Ramos (cell line): Measurements from ENCODE around the gene DIO3.

ENCODE experiments used
- in situ Hi-C: fragments of 300-500 bp; cut with MboI; formaldehyde crosslinking; loops from one replicate; pipeline ENCODE4 v1.14.3; 2022; ENCODE audit warnings: low sequenced_read_pairs; ENCODE audit not compliant: unreplicated experiment

Gene DIO3

GRCh38 chr14:101594511-101595148 lies 33.3 kb downstream of the DIO3 start:
- in situ Hi-C loops, result no loop called here

DNA sequence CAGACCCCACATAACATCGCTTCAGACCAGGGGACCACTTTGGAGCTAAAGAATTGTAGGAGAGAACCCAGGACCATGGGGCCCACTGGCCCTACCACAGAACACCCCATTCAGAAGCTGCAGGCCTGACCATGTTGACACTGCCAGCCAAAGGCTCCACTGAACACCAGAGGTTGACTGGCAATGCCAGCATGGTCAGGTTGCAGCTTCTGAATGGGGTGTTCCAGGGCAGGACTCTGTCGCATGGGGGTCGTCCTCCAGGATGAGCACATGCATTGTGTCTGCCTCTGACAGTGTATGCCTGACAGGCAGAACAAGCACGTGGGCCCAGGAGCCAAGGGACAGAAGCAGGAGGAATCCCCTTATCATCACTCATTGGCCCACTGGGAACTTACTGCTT lies 34.1 kb downstream of the DIO3 start:
- in situ Hi-C loops, result no loop called here

- in situ Hi-C loops, result no loop called here
These were observed 34.8 kb downstream of the DIO3 start for GRCh38 chr14:101595887-101596721.

- in situ Hi-C loops, result no loop called here
These were observed 35.4 kb downstream of the DIO3 start for GRCh38 chr14:101596742-101597141.

- in situ Hi-C loops, result no loop called here
These were observed 36.9 kb downstream of the DIO3 start for GRCh38 chr14:101598159-101598558.

- in situ Hi-C loops, result no loop called here
These were observed 37.4 kb downstream of the DIO3 start for GRCh38 chr14:101598571-101599233.

- in situ Hi-C loops, result no loop called here
These were observed 38.1 kb downstream of the DIO3 start for GRCh38 chr14:101599234-101599885.

- in situ Hi-C loops, result no loop called here
These were observed 39.1 kb downstream of the DIO3 start for GRCh38 chr14:101600336-101600890.

GRCh38 chr14:101600891-101601605 lies 39.8 kb downstream of the DIO3 start:
- in situ Hi-C loops, result no loop called here

- in situ Hi-C loops, result no loop called here
These were observed 40.5 kb downstream of the DIO3 start for GRCh38 chr14:101601606-101602465.

DNA sequence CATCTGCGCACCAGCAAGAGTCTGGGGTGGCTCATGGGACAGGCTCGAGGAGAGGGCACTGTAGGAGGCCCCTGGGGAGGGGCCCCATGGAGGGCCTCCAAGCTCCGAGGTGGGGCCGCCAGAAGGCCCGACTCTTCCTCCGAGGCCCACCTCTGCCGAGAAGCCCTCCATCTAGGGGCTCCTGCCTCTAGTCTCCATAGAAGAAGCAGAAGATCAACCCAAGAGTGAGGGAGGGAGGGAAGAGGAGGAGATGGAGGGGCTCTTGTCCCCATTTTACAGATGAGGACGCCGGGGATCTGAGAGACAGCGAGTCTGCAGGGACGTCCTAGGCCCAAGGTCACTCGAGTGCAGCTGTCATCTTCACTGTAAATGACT lies 41.2 kb downstream of the DIO3 start:
- in situ Hi-C loops, result no loop called here

GRCh38 chr14:101603096-101603495 lies 41.8 kb downstream of the DIO3 start:
- in situ Hi-C loops, result no loop called here

GRCh38 chr14:101604228-101604934 lies 43.1 kb downstream of the DIO3 start:
- in situ Hi-C loops, result no loop called here

DNA sequence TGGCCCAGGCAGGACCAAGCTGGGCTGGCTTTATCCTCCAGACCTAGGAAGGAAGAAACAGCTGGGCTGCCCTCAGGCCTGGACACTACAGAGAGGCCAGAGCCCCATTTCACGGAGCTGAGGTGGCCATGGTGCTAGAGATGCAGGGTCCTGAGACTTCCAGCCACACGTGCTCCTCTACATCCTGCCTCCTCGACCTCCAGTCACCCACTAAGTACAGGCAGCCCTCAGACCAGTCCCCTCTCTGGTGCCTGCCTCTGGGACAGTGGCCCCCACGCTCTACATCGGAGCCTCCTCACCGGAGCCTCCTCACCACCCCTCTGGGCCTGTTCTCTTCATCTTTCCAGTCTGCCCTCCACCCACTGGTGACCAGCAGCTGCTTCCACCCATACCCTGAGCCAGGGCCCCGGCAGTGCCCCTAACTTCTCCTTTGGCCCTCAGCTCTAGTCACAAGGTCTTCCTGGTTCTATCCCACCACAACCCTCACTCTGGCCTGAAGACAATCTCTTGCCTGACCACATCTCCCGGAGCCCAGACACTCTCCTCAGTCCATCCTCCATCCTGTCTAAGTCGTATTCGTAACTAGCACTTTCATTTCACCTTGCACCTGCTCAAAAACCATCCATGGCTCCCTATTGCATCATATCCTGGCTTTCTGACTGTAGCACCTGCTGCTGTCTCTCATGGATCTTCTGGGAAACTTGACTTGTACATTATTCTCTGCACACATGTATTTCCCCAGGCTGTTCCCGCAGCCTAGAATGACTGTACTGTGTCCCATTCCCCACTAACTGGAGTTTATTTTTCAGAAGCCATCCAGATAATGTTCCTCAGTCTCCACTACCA lies 43.9 kb downstream of the DIO3 start:
- in situ Hi-C loops, result no loop called here

DNA sequence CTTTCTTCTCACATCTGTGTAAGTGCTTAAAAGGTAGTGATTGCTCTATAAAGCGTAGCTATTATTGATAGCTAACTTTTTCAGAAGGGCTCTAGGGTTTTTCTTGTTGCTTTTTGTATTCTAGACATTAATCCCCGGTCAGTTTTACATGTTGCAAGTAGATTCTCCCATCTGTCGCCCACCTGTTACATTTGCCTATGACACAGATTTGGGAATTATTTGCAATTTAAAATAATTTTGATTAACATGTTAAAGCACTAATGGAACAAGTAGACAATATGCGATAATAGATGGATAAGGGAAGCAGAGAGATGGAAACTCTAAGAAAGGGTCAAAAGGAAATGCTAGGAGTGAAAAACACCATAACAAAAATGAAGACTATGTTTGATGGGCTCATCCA lies 44.5 kb downstream of the DIO3 start:
- in situ Hi-C loops, result no loop called here
